AG09319 (cell line): ENCODE data around the gene MYO5B.

Experiments
- DNase-seq: peaks from one replicate; pipeline ENCODE4 v3.0.0-alpha.2; 2010; ENCODE audit warnings: low read depth; ENCODE audit errors: extremely low read depth
- TF ChIP-seq, protein P1 (sequence below): IDR thresholded peaks from 2 replicates; pipeline ENCODE4 v1.5.1; 2011; ENCODE audit warnings: low read depth, mild to moderate bottlenecking, inconsistent platforms, low read length, moderate library complexity

The MYO5B gene

DNA sequence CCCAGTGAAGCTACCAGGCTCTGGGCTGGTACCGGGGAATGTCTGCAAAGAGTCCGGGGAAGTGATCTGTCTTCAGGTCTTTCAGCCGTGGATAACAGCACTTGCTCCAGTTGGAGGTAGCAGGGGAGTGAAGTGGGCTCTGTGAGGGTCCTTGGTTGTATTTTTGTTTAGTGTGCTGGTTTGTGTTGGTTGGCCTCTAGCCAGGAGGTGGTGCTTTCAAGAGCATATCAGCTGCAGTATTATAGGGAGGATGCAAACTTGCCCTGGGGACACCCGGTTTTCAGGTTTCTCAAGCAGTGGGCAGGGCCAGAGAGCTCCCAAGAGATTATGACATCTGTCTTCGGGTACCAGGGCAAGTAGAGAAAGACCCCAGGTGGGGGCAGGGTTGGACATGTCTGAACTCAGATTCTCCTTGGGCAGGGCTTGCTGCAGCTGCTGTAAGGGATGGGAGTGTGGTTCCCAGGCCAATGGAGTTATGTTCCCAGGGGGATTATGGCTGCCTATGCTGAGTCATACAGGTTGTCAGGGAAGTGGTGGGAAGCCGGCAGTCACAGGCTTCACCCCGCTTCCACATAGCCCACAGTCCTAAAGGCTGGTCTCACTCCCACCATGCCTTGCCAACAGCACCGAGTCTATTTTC is 416.0 kb downstream of the MYO5B start:
- DNase-seq, result no peak
- TF ChIP-seq, protein P1, sequence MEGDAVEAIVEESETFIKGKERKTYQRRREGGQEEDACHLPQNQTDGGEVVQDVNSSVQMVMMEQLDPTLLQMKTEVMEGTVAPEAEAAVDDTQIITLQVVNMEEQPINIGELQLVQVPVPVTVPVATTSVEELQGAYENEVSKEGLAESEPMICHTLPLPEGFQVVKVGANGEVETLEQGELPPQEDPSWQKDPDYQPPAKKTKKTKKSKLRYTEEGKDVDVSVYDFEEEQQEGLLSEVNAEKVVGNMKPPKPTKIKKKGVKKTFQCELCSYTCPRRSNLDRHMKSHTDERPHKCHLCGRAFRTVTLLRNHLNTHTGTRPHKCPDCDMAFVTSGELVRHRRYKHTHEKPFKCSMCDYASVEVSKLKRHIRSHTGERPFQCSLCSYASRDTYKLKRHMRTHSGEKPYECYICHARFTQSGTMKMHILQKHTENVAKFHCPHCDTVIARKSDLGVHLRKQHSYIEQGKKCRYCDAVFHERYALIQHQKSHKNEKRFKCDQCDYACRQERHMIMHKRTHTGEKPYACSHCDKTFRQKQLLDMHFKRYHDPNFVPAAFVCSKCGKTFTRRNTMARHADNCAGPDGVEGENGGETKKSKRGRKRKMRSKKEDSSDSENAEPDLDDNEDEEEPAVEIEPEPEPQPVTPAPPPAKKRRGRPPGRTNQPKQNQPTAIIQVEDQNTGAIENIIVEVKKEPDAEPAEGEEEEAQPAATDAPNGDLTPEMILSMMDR, result no peak
